Measurements from ENCODE around the gene CD22. TPM values are rescaled to one million over a fixed set of nuclear protein-coding genes. Genes with fewer than 3 reads are reported as not detected.
A peak's percentile ranks its signal among the peaks of the same experiment; 100 is the strongest.

CD22 gene
- total RNA-seq, 2 experiments from 2014 or later: 2.0 to 2.6 TPM

DNA sequence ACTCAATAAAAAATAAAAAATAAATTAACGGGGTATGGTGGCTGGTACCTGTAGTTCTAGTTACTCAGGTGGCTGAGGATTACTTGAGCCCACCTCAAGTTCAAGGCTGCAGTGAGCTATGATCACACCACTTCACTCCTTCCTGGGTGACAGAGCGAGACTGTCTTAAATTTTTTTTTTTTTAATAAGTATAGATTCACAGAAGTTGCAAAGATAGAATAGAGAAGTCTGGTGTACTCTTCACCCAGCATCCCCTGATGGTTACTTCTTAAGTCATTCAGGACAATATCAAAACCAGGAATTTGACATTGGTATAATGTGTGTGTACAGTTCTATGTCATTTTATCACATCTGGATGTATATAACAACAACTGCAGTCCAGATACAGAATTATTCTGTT, 7.7 kb upstream of the CD22 start:
- no peak overlapping the region for H3K4me3 Mint-ChIP-seq
- intact Hi-C loops (cut with micrococcal nuclease): no loop called here
- CTCF ChIA-PET: interaction anchor here (0.6 to 0.7 kb wide), 2 partner anchors 17 to 113 kb away, joined by 3 to 4 read pairs; no protein-coding TSS in a partner anchor
- DNase-seq: no peak
- H3K36me3 Mint-ChIP-seq (ENCODE audit: low read depth): no peaks in the 10 kb centered on the region
- H3K9me3 Mint-ChIP-seq: peaks cover 4% of the 10 kb centered on the region
- no peak overlapping the region for H3K27ac Mint-ChIP-seq
- peaks cover 10% of the 10 kb centered on the region for H3K4me1 Mint-ChIP-seq (ENCODE audit: low read depth)
- peaks cover 4% of the 10 kb centered on the region for H3K27me3 Mint-ChIP-seq (ENCODE audit: low read depth)

DNA sequence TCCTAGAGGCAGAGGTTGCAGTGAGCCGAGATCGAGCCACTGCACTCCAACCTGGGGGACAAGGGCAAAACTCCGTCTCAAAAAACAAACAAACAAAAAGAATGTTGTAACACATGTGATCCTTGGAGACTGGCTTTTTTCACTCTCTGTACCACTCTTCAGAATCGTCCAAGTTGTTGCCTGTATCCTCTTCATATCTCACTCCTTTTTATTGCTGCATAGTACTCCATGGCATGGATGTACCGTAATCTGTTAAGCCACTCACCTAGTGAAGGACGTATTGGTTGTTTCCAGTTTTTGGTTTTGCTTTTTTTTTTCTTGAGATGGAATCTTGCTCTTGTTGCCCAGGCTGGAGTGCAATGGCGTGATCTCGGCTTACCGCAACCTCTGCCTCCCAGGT, 7.0 kb upstream of the CD22 start:
- Mint-ChIP-seq H3K9me3 (peaks cover 4% of the 10 kb centered on the region), H3K4me1 (ENCODE audit: low read depth) (peaks cover 10% of the 10 kb centered on the region), H3K27ac (no peak overlapping the region), H3K36me3 (ENCODE audit: low read depth) (no peaks in the 10 kb centered on the region), H3K4me3 (no peak overlapping the region), H3K27me3 (ENCODE audit: low read depth) (peaks cover 4% of the 10 kb centered on the region)
- CTCF ChIA-PET: interaction anchor here (1.8 kb wide), 1 partner anchor 17 kb away, joined by 3 read pairs; no protein-coding TSS in a partner anchor
- intact Hi-C loops (cut with micrococcal nuclease): no loop called here
- no peak for DNase-seq

DNA sequence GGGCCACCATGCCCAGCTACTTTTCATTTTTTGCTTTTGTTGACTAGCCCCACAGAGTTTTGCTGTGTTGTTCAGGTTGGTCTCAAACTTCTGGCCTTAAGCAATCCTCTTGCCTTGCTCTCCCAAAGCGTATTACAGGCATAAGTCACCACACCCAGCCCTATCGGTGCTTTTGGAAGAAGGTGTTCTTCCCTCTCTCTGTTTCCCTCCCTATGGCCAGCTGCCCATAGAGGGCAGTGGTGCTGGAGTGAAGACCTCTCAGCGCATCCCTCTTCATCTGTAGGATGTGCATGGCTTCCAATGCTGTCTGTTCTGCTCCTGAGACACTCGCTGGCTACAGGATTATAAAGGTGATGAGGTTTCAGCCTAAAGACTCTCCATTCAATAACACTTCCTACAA, 1.3 kb upstream of the CD22 start:
- H3K27ac Mint-ChIP-seq: no peak overlapping the region
- H3K27me3 Mint-ChIP-seq (ENCODE audit: low read depth): peaks cover 2% of the 10 kb centered on the region
- no peaks in the 10 kb centered on the region for H3K36me3 Mint-ChIP-seq (ENCODE audit: low read depth)
- intact Hi-C loops (cut with micrococcal nuclease): no loop called here
- peaks cover 8% of the 10 kb centered on the region for H3K4me1 Mint-ChIP-seq (ENCODE audit: low read depth)
- CTCF ChIA-PET: interaction anchor here (0.8 kb wide), 1 partner anchor 11 kb away, joined by 4 read pairs; no protein-coding TSS in a partner anchor
- H3K4me3 Mint-ChIP-seq: no peak overlapping the region
- no peaks in the 10 kb centered on the region for H3K9me3 Mint-ChIP-seq
- peak; percentile 32 for DNase-seq

- DNase-seq: no peak
- no peaks in the 10 kb centered on the region for H3K36me3 Mint-ChIP-seq (ENCODE audit: low read depth)
- H3K27me3 Mint-ChIP-seq (ENCODE audit: low read depth): peaks cover 2% of the 10 kb centered on the region
- CTCF ChIA-PET: no interaction called here
- H3K4me1 Mint-ChIP-seq (ENCODE audit: low read depth): peaks cover 20% of the 10 kb centered on the region
- H3K4me3 Mint-ChIP-seq: no peak overlapping the region
- no peak overlapping the region for H3K27ac Mint-ChIP-seq
- intact Hi-C loops (cut with micrococcal nuclease): no loop called here
- no peaks in the 10 kb centered on the region for H3K9me3 Mint-ChIP-seq
Measured at GRCh38 chr19:35329323-35329722, 336 bp downstream of the CD22 start.

DNA sequence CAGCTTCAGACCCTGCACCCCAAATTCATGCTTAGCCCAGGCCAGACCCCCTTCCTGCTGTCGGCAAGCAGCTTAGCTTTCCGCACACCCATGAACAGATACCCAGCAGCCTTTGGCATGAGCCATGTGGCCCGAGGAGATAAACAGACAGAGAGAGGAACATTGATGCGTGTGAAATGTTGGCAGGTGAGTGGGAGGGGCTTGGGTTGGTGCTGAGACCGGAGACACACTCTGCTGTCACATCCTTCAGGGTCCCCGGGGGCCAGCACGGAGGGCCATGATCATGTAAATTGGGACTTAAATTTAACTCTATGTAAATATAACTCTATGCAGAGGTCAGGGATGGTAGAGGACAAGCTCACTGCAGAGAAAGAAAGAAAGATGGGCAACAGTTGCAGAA, 1.5 kb downstream of the CD22 start:
- DNase-seq: no peak
- no peaks in the 10 kb centered on the region for H3K36me3 Mint-ChIP-seq (ENCODE audit: low read depth)
- peaks cover 2% of the 10 kb centered on the region for H3K27me3 Mint-ChIP-seq (ENCODE audit: low read depth)
- no peak overlapping the region for H3K27ac Mint-ChIP-seq
- CTCF ChIA-PET: no interaction called here
- intact Hi-C loops (cut with micrococcal nuclease): no loop called here
- no peak overlapping the region for H3K4me3 Mint-ChIP-seq
- H3K9me3 Mint-ChIP-seq: no peaks in the 10 kb centered on the region
- H3K4me1 Mint-ChIP-seq (ENCODE audit: low read depth): peaks cover 22% of the 10 kb centered on the region

GRCh38 chr19:35331551-35332214, 2.7 kb downstream of the CD22 start:
- no peak for DNase-seq
- Mint-ChIP-seq H3K36me3 (ENCODE audit: low read depth) (no peaks in the 10 kb centered on the region), H3K4me1 (ENCODE audit: low read depth) (peaks cover 22% of the 10 kb centered on the region), H3K27me3 (ENCODE audit: low read depth) (no peaks in the 10 kb centered on the region), H3K27ac (no peak overlapping the region), H3K4me3 (no peak overlapping the region), H3K9me3 (no peaks in the 10 kb centered on the region)
- intact Hi-C loops (cut with micrococcal nuclease): no loop called here
- CTCF ChIA-PET: no interaction called here

GRCh38 chr19:35332817-35333216, 3.8 kb downstream of the CD22 start:
- Mint-ChIP-seq H3K4me3 (peak overlapping the region; percentile 13), H3K4me1 (ENCODE audit: low read depth) (peaks cover 22% of the 10 kb centered on the region), H3K27ac (no peak overlapping the region), H3K36me3 (ENCODE audit: low read depth) (no peaks in the 10 kb centered on the region), H3K9me3 (no peaks in the 10 kb centered on the region), H3K27me3 (ENCODE audit: low read depth) (no peaks in the 10 kb centered on the region)
- intact Hi-C loops (cut with micrococcal nuclease): loop anchor here (1.0 kb wide), 1 partner anchor 14 kb away; the partner anchor contains the start of gene FFAR1
- CTCF ChIA-PET: interaction anchor here (0.5 to 2.1 kb wide), 8 partner anchors 9 to 266 kb away, joined by 3 to 9 read pairs (median 4); no protein-coding TSS in a partner anchor
- peak; percentile 72 for DNase-seq

DNA sequence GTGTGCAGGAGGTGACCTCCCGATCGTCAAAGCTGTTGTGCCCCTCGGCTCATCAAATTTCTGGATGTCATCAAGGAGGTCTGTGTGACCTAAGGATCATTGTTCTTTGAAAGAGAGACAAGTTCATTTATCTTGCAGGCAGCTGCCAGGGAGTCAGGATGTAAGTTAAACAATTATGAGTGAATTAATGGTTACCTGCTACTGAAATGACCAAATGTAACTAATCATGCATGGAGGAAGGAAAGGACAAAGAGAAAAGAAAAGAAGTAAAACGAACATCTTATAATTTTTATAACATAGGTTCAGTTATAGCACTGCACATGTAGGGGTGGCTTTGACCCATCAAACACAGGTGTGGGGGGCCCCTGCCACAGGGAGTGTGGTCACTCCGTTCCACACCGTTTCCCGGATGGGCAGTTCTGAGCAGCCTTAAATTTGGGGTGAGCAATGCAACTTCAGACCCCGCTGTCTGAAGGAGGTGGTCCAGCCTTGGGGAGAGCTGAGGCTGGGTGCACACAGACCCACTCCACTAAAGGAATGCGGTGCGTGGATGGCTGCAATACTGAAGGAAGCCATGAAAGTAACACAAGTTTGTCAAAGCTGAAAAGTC, 5.3 kb downstream of the CD22 start:
- intact Hi-C loops (cut with micrococcal nuclease): no loop called here
- peaks cover 15% of the 10 kb centered on the region for H3K4me1 Mint-ChIP-seq (ENCODE audit: low read depth)
- no peaks in the 10 kb centered on the region for H3K27me3 Mint-ChIP-seq (ENCODE audit: low read depth)
- CTCF ChIA-PET: interaction anchor here (1.0 to 2.1 kb wide), 5 partner anchors 11 to 176 kb away, joined by 3 to 9 read pairs (median 4); no protein-coding TSS in a partner anchor
- H3K27ac Mint-ChIP-seq: no peak overlapping the region
- no peaks in the 10 kb centered on the region for H3K9me3 Mint-ChIP-seq
- DNase-seq: no peak
- no peak overlapping the region for H3K4me3 Mint-ChIP-seq
- H3K36me3 Mint-ChIP-seq (ENCODE audit: low read depth): no peaks in the 10 kb centered on the region

- H3K4me1 Mint-ChIP-seq (ENCODE audit: low read depth): peaks cover 15% of the 10 kb centered on the region
- intact Hi-C loops (cut with micrococcal nuclease): no loop called here
- DNase-seq: no peak
- no peak overlapping the region for H3K27ac Mint-ChIP-seq
- H3K4me3 Mint-ChIP-seq: no peak overlapping the region
- H3K27me3 Mint-ChIP-seq (ENCODE audit: low read depth): no peaks in the 10 kb centered on the region
- CTCF ChIA-PET: interaction anchor here (1.9 kb wide), 1 partner anchor 17 kb away, joined by 7 read pairs; no protein-coding TSS in a partner anchor
- no peaks in the 10 kb centered on the region for H3K9me3 Mint-ChIP-seq
- H3K36me3 Mint-ChIP-seq (ENCODE audit: low read depth): no peaks in the 10 kb centered on the region
Measured at GRCh38 chr19:35336166-35336955, 7.4 kb downstream of the CD22 start.

DNA sequence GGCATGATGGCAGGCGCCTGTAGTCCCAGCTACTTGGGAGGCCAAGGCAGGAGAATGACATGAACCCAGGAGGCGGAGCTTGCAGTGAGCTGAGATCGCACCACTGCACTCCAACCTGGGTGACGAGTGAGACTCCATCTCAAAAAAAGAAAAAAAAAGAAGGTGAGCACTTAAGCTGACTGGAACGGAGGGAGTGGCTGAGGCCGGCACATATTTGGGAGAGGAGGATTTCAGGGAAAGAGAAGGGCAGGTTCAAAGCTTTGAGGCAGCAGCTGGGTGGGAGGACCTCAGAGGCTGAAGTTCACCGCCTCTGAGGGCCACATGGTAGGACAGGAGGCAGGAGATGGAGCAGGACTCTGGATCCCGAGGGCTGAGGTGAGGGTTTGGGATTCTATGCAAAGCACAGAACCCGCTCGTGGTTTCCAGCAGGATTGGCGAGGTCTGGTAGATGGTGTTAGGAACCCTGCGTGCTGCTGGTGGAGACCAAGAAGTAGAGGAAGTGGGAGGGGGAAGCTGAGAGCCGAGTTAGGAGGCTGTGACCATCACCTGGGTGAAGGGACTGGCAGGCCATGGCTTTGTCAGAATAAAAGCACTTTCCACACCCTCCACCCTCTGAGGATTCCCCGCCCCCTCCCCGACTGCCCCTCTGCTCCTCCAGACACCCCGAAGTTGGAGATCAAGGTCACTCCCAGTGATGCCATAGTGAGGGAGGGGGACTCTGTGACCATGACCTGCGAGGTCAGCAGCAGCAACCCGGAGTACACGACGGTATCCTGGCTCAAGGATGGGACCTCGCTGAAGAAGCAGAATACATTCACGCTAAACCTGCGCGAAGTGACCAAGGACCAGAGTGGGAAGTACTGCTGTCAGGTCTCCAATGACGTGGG, 8.4 kb downstream of the CD22 start:
- Mint-ChIP-seq H3K4me3 (no peak overlapping the region), H3K4me1 (ENCODE audit: low read depth) (peaks cover 15% of the 10 kb centered on the region)
- intact Hi-C loops (cut with micrococcal nuclease): no loop called here

DNA sequence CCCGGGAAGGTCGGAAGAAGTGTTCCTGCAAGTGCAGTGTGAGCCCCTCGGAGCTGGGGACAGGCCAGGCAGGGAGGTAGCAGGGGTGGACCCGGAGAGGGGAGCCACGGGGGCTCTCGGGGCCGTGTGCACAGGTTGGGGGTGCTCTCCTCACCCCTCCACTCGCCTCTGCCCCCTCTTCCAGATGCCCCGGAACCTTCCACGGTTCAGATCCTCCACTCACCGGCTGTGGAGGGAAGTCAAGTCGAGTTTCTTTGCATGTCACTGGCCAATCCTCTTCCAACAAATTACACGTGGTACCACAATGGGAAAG, 9.0 kb downstream of the CD22 start:
- CTCF ChIA-PET: interaction anchor here (0.7 to 1.6 kb wide), 2 partner anchors 10 to 173 kb away, joined by 3 to 4 read pairs; no protein-coding TSS in a partner anchor
- H3K27me3 Mint-ChIP-seq (ENCODE audit: low read depth): no peaks in the 10 kb centered on the region
- no peak overlapping the region for H3K4me3 Mint-ChIP-seq
- H3K36me3 Mint-ChIP-seq (ENCODE audit: low read depth): no peaks in the 10 kb centered on the region
- no peak for DNase-seq
- no peak overlapping the region for H3K27ac Mint-ChIP-seq
- peaks cover 11% of the 10 kb centered on the region for H3K4me1 Mint-ChIP-seq (ENCODE audit: low read depth)
- no peaks in the 10 kb centered on the region for H3K9me3 Mint-ChIP-seq
- intact Hi-C loops (cut with micrococcal nuclease): no loop called here

More for the DNA sequence above, 8.4 kb downstream of the CD22 start:
- Mint-ChIP-seq H3K27me3 (ENCODE audit: low read depth) (no peaks in the 10 kb centered on the region), H3K36me3 (ENCODE audit: low read depth) (no peaks in the 10 kb centered on the region), H3K27ac (no peak overlapping the region), H3K9me3 (no peaks in the 10 kb centered on the region)
- CTCF ChIA-PET: interaction anchor here (1.6 to 1.9 kb wide), 2 partner anchors 16 to 173 kb away, joined by 3 to 7 read pairs; no protein-coding TSS in a partner anchor
- DNase-seq: no peak
